Neural progenitor cell (in vitro differentiated cells): ENCODE data around the gene HOXD12.

Experiments used
- CTCF ChIP-seq: fragments of 200-600 bp; sonication (generic); IDR thresholded peaks from 2 replicates; pipeline ENCODE4 v1.5.1; 2017; ENCODE audit warnings: antibody characterized with exemption, mild to moderate bottlenecking
- EZH2 ChIP-seq: fragments of 200-600 bp; sonication (generic); IDR thresholded peaks from 2 replicates; pipeline ENCODE4 v1.6.1; 2017; ENCODE audit warnings: antibody characterized with exemption, mild to moderate bottlenecking, moderate library complexity
- EZH2phosphoT487 ChIP-seq: fragments of 200-600 bp; sonication (generic); IDR thresholded peaks from 2 replicates; pipeline ENCODE4 v1.6.1; 2017; ENCODE audit warnings: antibody characterized with exemption

GRCh38 chr2:176111309-176111663, 11.7 kb downstream of the HOXD12 start:
- TF ChIP-seq CTCF (peak; percentile 86), EZH2 (peak; percentile 89), EZH2phosphoT487 (peak; percentile 87)
